NCI-H2081 treated with DMSO at 0.1 percent for 48 hours (cell line): ENCODE results near the gene DDN.

Experiments
- DNase-seq: peaks from one replicate; lab custom pipeline; 2025; lab: John Stamatoyannopoulos, UW

The DDN gene

DNA sequence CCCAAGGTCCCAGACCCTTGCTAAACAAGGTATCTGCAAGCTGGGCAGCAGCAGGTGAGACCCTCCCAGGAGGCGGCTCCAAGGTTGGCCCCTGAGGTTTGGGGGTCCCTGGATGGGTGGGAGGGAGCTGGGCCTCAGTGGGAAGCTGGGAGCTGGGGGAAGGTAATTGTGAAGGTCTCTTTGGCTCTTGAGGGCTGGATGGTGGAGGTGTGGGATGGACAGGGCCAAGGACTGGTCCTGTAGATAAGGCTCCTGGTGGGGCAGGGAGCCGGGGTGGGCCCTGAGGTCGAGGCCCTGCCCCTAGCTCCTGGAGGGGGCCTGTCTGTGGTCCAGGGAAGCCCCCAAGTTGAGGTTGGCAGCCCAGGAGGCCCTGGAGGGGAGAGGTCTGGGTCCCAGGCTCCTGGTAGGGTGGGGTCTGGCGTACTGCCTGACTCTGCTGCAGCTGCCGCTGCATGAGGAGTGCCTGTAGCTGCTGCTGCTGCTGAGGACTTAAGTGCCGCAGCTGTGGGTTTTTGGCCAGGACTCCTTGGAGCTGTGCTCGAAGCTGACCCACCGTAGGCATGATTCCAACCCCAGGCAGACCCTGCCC lies 32.5 kb upstream of the DDN start:
- no peak for DNase-seq

DNA sequence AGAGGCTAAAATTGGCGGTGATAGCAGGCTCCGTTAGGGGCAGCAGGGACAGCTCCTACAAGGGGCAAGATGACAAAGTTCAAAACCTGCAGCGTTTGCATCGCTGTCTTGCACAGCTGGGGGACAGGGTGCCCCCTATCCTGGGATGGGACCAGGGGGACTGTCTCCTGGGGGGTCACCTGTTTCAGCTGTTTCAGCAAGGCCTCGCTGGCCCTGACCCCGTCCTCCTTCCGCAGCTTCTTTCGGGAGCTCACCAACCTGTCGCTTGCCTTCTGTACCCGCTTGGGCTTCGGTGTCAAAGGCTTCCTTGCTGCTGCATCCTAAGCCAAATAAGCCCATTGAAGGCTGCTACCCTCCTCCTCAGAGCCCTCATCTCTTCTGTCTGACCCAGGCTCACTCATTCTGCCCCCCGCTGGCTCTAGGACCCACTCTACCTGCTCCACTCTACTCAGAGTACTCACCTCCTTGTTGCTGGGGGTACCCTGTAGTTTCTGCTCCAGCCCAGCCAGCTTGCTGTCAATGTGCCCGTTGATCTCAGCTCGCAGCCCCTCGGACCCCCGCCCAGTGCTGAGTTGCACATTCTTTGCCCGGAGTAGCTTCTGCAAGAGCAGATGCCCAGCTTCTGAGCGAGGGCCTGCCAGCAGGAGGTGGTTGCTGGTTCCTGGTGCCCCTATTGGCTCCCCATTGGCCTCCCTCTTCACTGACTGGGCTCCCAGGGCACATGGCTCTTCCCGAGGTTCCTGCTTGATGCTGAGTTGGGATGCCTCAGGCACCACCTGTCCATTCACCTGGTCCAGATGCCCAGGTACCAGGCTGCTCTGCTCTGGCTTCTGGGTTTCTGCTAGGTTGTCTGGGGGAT lies 31.8 kb upstream of the DDN start:
- no peak for DNase-seq

DNA sequence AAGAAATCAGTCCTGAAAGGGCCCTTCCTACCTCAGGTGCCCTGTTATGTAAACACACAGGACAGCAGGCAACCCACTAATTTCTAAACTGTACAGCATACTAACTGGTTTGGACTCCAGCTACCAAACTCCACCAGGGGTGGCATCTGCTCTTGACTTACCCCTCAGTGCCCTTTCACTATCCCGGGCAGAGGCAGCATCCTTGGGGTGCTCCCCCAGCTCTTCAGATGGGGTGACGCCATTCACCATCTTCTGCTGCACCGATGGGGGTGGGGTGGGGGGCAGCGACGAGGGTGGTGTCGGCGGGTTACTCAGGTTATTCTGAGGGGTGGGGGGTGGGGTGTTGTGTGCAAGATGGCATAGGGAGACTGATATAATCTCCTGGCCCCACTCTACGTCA lies 30.9 kb upstream of the DDN start:
- no peak for DNase-seq

DNA sequence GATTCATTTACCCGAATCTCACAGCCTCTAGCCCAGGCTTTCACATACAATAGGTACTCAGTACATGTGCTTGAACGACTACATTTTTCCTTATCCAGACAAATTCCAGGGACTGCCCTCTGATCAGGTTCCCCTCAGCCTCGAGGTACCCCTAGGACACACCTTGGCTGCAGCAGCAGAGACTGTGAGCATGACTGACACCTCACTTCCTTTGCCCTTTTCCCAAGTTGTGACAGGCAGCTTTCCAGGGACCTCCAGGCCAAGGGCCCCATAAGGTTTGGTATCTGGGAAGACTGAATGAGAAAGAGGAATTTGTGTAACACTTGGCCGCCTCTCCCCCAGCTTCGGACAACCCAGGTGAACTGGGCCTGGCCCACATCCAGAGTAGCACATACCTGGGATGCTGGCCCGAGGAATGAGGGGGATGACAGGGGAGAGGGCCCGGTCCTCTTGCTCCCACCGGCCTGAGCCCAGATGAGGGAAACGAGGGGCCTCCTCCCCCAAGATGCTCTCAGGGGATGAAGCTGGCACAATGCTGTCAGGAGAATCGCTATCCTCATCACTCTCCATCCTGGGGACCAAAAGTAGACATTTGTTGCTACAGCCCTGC lies 29.6 kb upstream of the DDN start:
- DNase-seq = no peak

- no peak for DNase-seq
Observed at GRCh38 chr12:49027846-49028555, 28.8 kb upstream of the DDN start.

DNA sequence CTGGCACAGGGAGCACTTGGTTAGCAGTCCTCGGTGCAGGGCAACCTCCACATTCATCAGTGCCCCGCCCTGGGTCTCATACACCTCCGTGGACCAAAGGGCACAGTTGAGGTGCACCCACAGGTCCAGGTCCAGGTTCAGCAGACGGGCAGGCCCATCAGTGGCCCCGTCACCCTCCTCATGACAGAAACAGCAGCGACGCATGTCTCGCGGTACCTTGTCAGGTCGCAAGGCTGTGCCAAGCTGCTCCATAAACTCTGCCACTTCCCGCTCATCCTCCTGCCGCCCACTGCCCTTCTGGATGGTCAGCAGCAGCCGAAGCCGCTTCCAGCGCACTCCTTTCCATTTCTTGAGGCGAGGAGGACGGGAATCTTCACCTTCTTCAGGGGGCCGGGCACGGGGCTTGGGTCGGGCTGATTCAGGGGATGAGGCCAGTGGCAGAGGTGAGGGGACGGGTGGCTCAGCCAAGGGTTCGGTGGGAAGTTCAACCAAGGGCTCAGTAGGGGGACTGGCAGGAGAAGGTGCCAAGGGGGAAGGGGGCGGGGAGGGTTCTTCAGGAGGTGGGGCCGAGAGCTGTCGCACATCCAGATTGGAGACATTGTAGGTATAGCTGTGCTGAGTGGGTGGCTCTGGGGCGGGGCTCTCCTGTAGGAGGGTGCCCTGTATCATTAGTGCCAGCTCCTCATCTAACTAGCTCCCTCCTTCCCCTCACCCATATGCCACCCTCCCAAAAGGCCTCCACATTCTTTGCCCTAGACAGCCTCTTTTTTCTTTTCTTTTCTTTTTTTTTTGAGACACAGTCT lies 27.7 kb upstream of the DDN start:
- DNase-seq = no peak

DNA sequence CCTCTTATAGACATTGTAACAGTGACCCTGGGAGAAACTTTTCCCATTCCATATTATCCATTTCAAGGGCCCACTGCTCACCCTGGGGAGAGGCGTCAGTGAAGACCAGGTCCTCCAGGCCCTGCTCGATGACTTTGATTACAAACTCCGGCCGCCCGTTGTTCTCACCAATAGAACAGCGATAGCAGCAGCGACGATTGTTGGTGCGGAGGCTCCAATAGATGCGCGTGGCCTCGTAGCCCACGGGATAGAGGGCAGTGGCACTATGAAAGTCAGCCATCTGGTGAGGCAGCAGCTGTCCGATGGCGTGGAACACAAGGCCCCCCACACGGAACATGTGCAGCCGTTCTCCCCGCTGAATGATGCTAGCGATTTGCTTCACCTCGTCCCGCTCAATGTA lies 26.9 kb upstream of the DDN start:
- DNase-seq = no peak

DNA sequence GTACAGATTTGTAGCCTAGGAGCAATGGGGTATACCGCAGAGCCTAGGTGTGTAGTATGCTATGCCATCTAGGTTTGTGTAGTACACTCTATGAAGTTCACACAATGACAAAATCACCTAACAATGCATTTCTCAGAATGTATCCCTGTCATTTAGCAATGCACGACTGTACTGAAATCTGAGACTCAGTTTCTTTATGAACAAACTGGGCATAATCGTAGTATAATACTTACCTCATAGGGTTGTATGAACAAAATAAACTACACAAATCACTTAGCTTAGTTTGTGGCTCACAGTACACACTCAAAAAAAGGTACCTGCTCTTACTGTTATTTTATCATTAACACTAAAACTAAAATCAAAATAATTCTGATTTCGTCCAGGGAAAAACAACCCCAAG lies 26.3 kb upstream of the DDN start:
- no peak for DNase-seq

DNA sequence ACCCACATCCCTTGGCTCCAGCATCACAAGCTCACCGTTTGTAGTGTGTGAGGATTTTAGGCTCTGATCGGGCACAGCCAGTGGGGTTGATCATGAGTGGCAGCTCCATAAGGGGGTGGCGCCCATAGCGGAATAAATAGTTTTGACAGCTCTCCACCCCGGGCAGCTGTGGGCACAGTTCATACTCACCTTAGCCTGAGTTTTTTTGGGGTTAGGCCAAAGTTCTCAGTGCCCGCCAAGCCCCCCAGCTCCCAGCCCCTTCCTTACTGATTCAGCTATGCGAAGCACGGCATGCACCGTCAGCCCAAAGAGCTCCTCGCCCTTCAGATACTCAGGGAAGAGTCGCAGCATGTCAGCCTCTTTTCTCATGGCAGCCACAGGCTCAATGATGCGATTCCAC lies 25.4 kb upstream of the DDN start:
- no peak for DNase-seq

DNA sequence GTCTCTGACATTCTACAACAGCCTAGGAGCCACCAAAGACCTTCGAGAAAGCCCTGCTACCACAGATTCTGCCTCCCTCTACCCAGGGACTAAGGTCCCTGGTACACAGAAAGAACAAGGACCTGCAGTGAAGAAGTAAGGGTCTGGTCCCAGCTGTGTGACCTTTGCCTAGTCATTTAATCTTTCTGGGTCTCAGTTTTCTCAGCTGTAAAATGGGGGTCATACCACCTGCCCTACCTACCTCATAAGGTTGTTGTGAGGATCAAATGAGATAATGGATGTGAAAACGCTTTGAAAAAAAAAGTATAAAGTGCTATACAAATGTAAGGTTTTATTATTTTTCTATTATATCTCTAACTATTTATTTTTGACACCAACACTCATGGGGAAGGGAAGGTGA lies 24.6 kb upstream of the DDN start:
- no peak for DNase-seq

GRCh38 chr12:49022558-49023178 lies 23.5 kb upstream of the DDN start:
- DNase-seq = no peak

DNA sequence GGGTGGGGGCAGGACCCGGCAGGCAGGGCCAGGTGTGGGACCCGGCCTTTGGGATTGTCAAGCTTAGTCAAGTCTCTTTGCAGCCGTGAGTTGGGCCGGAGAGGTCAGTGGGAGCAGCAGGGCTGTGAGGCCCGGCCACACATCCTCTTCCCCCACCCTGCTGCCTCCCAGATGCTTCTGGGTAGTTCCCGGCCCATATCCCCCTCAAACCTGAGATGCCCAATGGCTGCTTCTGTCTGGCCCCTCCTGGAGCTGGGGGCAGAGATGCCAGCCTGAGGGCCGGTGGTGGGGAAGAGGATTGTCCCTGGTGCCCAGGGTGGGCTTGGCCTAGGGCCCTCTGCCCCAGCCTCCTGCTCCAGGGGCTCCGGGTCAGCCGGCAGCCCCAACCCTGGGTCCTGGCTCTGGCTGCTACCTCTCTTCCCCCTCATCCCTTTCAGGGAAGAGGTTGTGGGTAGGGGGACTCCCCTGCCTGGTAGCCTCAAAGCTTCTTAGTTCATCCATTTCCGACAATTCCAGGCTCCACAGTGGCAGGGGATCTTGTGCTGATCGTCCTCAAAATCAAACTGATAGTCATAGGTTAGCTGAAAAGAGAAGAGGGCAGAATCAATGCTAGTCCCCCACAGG lies 22.2 kb upstream of the DDN start:
- no peak for DNase-seq

GRCh38 chr12:49020441-49020840 lies 21.3 kb upstream of the DDN start:
- no peak for DNase-seq

DNA sequence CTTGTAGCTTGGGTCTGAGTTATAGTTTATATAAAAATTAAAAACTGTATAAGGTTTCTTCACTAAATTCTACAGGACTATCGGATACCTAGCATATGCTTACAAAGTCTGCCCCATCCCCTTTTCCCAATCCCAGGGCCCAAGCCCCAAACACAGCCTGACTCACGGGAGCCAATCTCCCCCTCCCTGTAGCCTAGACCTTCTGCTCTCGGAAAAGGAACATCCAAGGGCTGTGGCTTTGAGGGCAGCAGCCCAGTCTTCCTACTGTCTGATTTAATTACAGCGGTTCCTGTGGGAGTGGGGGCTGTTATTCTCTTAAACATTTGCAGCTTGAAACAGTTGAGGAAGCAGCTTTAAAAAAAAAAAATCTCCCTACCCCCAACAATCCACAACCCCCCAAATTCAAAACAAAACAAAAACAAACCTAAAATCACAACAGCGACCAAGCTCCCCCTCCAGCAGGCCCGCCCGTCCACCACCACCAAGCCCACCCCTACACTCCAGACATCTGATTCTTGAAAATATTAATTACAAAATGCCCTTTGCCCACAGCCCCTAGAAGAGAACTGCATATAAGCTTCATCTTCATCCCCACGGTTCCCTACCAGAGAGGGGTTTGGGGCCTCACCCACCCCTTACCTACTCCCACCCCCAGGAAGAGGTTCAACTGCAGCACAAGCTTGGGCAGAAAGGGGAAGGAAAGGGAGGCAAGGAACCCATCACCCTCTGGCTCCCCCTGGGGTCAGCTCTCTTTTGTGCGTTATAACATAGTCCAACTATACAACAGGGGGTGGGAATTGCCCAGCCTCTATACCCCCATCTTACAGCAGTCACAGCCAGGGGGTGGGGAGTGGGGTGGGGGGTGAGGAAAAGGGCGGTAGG lies 20.5 kb upstream of the DDN start:
- no peak for DNase-seq

DNA sequence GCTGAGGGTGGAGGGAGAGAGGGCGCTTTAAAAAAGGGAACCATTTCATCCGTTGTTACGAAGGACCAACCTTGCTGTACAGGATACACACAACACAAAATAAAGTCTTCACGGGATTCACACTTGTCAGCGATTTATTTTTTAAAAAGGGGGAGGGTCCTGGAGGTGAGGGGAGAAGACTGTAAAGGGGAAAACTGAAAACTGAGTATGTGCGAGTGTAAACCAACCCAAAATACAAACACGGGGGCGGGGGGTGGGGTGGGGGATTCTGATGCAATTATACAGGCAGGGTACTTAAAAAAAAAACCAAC lies 19.9 kb upstream of the DDN start:
- DNase-seq = no peak

- peak; percentile 46 for DNase-seq
Observed at GRCh38 chr12:49018261-49019119, 19.3 kb upstream of the DDN start, which contains the start of gene PRKAG1. Gene PRKAG1 (minus strand): TSS chr12:49018776. CDS start chr12:49018740, 36 bp downstream.

DNA sequence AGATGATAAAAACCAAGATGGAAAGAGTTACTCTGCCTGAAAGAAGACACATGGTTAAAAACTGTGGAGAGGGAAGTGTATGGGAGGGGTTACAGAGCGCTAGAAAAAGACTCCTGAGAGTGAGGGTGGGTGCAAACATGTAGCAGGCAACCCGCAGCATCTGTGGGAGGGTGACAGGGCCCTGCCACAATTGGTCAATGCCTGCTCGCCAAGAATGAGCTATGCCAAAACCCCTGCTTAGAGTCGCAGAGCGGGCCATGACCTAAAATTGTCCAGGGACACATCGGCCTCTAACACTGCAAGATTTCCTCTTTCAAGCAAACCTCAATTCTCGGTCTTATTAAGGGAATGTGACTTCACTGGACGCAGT lies 18.7 kb upstream of the DDN start:
- no peak for DNase-seq

DNA sequence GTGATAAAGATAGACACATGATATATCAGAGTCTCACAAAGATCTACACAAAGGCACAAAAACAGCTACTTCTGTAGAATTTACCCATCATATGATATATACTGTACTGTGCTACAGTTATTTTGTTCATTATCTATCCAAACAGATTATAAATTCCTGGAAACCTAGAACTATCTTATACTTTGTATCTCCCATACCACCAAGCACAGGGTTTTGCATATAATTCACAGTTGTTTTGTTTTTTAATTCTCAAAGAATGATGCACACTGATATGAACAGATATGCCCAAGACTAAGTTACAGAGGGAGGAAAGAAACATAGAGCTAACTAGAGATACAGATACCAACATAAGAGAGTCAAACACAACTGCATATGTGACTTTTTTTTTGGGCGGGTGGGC lies 16.0 kb upstream of the DDN start:
- DNase-seq = no peak

- DNase-seq = no peak
Observed at GRCh38 chr12:49014547-49014946, 15.4 kb upstream of the DDN start.
